ENCODE measurements around the gene LTBP1.

The LTBP1 gene

DNA sequence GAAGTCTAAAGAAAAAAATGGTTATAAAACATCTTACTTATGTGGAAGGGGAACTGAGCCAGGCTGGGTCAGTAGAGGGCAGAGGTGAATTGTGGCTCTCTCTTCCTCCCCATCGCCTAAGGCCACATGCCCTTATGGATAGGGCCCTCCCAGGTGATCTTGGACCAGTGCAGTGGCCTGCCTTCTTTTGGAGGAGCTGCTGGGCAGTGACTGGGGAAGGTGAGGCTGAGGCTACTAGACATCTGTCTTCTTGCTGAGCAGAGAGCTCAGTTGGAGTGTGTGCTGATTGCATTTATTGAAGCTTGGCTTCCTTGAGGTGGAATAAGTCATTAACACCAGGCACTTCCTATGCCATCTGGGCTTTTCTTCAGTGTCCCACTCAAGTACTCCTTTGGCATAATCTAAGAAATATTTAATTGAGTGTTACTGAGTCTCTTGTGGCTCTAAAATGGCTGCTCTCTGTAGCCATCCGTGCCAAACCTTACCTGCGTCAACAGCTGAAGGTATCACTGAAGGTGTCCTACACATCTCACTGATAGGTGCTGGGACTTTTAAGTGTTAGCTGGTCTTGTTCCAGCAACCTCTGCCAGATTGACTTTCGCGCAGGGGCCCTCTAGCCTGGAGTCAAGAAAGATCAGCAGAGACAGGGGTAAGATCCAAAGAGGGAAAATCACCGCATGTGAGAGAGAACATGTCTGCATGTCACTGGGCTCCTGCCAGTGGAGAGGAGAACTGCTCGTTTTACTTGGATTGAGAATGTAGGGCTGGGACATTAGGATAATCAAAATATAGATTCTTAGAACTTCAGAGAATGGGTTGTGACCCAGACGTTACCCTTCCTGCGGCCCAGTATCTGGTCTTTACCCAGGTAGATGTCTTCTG lies 256.1 kb downstream of the LTBP1 start:
- DNase-seq (ENCODE audit: low read depth in 3 of 3) = no peak

DNA sequence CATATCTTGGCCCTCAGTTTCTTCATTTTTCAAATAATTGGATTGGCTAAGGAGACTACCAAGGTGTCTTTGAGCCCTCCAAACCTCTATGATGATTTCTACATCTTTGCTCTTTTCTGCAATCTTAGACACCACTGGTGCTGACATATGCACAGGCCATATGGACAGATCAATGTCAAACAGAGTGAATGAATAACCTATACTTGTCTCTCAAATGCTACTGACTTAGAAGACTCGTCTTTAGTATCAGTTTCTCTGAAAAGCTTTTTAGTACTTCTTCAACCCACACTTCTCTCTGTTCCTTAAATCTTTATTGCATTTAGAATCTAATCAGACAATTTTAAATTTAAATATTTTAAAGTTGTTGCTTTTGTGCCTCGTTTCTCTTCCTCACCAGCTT lies 258.2 kb downstream of the LTBP1 start:
- DNase-seq (ENCODE audit: low read depth in 3 of 3) = no peak

DNA sequence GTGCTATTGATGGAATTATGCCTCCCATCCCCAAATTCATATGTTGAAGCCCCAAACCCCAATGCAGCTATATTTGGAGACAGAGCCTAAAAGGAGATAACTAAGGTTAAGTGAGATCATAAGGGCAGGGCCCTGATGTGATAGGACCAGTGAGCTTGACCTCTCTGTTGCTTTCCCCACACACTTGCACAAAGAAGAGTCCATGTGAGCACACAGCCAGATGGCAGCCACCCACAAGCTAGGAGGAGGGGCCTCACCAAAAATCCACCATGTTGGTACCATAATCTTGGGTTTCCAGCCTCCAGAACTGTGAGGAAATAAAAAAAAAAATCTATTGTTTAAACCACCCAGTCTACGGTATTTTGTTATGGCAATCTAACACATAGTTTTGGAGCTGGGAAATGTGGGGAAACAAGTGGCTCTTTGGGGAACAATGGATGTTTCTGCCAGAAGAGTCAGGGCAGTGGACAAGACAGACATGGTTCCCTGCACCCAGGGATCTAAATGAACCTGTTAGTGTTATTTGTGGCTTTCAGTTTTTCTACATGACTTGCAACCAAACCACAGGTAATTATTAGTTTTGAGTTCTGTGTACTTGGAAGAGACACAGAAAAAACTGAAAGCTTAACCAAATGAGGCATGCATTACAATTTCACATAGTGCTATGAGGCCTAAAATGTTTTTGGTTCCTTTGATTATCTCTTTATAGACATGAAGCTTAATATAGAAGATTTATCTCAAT lies 259.1 kb downstream of the LTBP1 start:
- DNase-seq (ENCODE audit: low read depth in 3 of 3) = no peak

DNA sequence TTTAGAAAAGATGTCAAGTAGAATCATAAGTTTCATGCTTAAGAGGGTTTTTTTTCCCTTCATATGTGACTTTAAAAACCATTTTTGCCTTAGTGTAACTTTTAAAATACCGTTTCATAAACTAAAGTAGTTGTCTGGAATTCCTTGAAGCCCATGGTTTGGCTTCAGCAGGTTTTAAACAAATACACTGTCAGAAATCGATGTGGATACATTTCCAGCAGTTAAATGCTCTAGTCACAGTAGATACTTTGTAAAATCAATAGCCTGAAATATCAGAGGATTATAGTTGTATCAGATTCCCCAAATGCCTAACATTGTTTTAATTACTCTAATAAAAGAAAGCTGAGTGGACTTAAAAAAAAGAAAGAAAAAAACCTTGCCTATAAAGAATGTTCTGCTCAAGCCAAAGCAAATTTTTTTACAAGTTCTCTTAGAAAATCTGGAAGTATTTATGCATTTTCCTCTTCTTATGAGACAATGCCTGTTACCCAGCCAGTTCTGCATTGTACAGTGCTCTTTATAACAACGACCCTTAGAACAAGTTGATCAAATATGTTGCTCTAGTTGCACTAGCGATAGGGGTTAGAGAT lies 260.5 kb downstream of the LTBP1 start:
- DNase-seq (ENCODE audit: low read depth in 3 of 3) = no peak

DNA sequence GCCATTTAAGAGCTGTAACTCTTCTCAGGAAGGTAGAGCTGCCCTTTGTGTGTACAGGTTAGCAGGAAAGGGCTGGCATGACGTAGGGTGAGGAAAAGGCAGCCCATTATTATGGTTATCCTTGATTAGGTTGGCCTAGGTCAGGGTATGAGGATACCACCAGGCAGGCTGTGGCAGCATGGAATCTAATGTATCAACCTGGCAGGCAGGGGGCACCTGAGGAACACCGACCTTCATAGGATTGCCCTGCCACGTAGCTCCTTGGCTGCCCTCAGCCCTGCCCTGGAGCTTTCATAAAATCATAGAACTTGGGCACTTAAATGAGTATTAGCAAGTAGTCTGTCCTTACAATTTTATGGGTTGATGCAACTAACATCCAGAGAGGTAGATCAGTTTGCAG lies 261.6 kb downstream of the LTBP1 start:
- DNase-seq (ENCODE audit: low read depth in 3 of 3) = no peak

DNA sequence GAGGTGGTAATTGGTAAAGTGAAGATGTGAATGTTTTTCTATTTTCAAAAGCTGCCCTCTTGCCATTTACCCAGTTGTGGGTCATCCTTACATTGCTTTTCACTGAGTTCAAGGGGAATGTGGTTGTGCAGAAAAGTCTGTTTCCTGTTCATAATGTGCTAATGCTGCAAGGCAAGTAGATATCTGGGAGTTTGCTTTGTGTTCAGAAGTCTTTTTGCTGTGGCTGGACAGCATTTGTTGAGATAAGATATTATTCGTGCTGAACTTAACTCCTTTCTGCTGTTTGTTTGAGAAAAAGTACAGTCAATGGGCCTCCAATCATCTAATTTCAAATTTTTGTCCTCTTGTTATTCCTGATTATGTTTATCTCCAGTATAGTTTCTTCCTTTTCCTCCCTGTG lies 263.2 kb downstream of the LTBP1 start:
- no peak for DNase-seq (ENCODE audit: low read depth in 3 of 3)

DNA sequence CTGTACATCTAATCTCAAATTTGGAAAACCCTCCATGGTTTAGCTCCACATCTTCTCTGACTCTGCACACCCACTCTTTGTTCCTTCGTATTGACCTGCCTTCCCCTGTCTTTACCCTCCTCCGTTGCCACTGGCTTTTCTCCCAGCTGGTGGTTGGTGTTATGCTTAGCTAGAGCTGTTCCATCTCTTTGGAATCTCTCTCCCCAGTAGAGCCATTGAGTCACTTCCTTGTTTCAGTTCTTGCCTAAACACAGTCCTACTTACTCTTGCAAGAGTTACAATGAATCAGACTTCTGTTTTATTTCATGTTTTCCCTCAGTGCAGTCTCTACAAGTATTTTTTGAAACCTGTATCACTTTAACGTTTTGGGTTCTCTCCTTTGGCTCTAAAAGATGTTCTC lies 263.9 kb downstream of the LTBP1 start:
- DNase-seq (ENCODE audit: low read depth in 3 of 3) = no peak

DNA sequence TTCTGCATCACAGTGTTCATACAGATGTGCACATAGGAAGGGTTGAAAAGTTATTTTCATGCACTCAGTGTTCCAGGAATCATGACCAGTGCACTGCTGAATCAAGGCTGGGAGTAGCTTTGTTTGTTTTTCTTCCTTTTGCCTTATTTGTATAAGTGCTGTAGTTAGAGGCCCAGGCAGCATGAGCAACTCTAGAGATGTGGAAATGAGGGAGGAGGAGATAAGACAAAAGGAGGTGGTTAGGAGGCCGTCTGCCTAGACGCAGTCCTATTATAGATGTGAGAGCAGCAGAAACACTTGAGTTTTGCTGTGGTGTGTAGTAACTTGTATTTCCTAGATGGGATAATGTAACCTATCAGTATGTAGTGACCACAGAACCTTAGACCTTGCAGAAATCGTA lies 265.4 kb downstream of the LTBP1 start:
- no peak for DNase-seq (ENCODE audit: low read depth in 3 of 3)

DNA sequence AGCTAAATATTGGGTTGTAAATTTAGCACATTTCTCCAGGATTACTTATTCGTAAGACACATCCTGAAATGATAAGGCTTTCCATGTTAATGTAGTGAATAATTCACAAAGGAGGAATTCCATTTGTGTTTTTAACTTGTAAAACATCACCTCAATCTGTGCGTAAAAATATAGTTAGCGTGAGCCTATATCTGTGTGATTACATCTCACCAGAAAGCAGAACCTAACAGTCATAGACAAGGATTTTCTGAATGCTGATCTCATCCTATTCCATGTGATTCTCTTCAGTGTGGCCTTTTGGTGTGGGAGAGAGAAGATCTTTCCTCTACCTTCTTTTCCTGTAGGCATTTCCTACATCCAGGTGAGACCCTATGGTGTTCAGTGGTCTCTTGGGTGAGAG lies 266.5 kb downstream of the LTBP1 start:
- no peak for DNase-seq (ENCODE audit: low read depth in 3 of 3)

DNA sequence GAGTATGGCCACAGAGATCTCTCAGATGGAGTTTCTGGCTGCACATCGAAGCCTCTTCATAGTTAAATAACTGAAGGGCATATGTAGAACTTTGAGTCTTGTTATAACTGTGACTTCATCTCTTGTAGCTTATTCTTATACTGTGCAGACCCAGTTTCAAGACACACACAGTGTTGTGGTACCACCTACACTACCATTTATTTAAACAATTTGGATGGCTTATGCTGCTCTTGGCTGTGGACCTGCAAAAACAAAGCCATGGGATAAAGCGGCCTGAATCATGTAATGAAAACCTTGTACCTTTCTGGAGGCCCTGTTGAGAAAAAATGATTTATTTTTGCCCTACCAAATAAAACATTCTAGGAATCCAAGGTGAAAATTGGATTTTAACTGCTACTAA lies 266.9 kb downstream of the LTBP1 start:
- no peak for DNase-seq (ENCODE audit: low read depth in 3 of 3)

DNA sequence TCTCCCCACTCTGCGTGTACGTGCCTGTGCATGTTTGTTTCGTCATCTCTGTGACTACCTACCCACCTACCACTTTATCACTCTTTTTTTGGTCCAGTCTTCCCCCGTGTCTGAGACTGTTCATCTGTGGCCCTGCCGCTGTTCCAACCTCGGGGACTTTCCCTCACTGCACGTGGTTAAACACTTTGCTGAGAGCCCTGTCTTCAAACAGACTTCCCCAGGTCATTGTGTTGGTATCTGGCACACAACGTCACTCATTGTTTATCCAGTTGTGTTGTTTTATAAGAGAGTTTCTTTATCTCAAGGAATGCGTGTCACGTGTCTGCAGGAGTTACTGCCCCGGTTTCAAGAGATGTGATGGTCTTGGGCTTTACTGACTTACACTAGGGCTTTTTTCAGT lies 267.7 kb downstream of the LTBP1 start:
- no peak for DNase-seq (ENCODE audit: low read depth in 3 of 3)

DNA sequence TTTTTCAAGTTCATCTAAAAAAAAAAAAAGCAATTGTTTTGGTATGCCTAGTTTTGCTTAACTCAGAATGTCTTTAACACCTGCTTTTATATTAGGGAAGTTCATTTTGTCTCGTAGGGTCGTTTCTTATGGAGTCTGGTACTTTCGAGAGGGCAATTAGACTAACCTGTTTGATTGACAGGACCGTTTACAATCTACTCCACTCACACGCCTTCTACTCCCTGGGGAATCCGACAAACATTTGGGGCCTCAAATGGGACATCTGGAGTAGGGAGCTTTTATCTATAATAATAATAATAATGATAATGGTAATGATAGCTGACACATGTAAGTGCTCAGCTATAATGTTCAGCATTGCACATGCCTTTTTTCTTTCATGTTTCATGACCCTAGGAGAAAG lies 268.1 kb downstream of the LTBP1 start:
- DNase-seq (ENCODE audit: low read depth in 3 of 3) = no peak

DNA sequence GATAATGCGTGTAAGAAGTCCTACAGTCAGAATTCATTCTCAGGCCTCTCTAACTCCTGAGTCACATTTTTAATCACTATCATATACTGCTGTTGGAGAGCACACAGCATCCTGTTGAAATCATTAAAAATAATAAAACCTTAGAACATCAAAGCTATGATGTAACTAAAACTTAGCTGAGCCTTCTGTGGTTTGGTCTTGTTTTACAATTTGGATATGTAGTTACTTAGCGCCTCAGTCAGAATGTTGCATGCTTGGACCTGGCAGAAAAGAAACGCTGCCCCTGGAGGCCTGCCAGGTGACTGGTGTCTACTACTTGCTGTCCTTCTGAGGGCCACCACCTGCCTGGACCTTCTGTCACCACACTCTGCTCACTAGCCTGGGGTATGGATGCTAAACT lies 268.5 kb downstream of the LTBP1 start:
- DNase-seq (ENCODE audit: low read depth in 3 of 3) = no peak

DNA sequence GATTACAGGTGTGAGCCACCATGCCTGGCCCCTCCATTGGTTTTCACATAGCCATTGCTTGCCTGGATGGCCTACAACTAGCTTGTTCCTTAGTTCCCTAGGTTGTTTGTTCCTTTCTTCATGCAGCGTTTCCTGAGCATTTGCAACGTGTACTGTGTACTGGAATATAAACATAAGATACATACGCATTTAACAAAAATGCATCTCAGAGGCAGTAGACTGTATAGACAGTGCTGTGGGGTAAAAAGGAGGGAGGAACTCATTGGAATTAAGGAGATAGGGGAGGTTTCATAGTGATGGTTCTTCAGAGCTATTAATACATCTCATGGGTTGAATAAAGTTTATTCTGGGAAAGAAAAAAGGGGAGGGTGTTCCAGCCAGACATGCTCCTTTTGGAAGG lies 269.2 kb downstream of the LTBP1 start:
- DNase-seq (ENCODE audit: low read depth in 3 of 3) = no peak

DNA sequence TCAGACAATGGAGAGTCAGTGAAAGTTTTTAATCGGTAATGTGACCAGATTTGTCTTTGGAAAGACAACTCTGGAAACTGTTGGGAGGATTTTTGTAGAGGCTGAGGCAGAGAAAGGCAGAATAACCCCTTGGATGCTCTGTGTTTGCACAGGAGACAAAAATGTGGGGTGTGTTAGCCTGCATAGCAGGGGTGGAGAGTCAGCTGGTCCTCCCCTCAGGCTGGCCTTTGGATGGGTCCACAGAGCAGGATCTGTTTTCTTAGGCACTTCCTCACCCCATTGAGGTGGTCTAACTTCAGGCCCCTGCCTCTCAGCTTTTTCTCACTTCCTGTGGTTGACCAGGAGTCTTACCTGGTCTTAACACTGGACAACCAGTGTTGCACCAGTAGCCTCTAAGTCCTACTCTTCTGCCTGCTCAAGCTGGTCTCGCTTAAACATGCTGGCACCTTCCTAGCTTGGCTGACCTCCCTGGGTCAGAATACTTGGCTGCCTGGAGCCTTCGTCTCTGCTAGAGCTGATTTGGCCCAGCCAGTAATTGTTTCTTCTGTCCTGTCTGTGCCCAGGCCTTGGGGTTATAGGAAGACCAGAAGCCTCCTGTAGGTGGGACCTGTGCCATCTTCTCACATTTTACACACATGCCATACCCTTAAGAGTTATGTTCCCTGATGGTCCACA lies 269.9 kb downstream of the LTBP1 start:
- no peak for DNase-seq (ENCODE audit: low read depth in 3 of 3)

DNA sequence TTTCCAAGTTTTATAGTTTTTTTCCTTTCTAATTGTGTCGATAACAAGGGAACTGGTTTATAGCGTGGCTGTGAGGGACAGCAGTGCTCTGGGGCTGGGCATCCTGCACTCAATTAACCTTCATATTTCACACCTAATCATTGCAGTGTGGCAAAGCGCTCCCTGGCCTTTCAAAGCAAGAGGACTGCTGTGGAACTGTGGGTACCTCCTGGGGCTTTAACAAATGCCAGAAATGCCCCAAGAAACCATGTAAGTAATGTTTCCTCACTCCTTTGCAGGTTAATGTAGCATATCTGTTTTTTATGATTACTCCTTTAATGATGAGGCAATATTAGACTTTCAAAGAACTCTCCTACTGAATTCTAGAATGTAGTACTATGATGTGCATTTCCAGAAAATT lies 270.7 kb downstream of the LTBP1 start:
- DNase-seq (ENCODE audit: low read depth in 3 of 3) = no peak

DNA sequence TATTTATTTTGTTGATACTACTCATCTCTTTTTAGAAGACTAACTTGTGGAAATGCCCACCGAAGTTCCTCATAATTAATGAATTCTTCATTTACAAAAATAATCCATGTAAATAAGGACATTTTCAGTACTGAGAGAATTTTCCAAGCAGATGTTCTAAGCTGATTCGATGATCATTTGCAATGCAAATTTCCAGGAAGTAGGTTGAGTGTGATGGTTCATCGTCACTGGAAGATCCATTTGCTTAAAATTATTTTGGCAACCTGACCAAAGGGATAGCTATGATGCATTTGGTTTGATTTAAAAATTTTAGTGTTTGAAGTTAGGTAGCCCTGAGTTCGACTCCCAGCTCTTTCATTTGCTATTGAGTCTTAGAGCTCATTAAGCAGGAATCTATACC lies 272.4 kb downstream of the LTBP1 start:
- no peak for DNase-seq (ENCODE audit: low read depth in 3 of 3)

DNA sequence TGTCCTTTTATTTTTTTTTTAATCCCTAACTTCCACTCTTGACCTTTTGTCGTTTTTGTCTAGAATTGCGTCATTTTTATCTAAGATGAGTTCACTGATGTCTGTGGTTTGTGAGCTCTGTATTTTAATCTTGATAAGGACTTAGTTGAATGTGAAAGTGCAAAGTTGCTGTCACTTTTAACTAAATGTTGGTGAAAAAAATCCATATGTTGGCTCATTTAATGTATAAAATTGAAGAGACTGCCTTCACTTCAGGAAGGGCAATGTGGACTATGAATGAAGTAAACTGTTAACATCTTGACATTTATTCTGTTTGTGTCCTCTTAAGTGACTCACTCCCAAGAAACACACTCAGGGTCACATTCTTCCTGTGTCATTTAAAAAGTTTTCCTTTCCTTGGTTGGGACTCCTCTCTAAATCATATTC lies 273.1 kb downstream of the LTBP1 start:
- DNase-seq (ENCODE audit: low read depth in 3 of 3) = no peak

DNA sequence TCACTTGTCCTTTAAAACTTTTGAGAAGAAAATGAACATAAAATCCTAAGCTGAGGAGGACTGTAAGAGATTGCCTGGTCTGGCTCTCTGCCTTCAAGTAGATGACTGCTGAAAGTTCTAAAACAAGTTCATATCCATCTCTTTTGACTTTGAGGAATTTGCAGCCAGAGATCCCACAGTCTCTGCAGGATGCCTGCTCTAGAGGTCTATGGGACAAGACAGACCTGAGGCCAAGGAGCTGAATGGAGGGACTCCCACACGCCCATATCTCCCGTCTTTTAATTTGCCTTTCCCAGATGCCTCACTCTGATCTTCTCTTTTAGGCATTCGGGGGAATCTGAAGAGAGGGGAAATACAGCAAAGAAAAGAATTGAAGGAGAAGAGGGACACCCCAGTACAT lies 273.8 kb downstream of the LTBP1 start:
- DNase-seq (ENCODE audit: low read depth in 3 of 3) = no peak

DNA sequence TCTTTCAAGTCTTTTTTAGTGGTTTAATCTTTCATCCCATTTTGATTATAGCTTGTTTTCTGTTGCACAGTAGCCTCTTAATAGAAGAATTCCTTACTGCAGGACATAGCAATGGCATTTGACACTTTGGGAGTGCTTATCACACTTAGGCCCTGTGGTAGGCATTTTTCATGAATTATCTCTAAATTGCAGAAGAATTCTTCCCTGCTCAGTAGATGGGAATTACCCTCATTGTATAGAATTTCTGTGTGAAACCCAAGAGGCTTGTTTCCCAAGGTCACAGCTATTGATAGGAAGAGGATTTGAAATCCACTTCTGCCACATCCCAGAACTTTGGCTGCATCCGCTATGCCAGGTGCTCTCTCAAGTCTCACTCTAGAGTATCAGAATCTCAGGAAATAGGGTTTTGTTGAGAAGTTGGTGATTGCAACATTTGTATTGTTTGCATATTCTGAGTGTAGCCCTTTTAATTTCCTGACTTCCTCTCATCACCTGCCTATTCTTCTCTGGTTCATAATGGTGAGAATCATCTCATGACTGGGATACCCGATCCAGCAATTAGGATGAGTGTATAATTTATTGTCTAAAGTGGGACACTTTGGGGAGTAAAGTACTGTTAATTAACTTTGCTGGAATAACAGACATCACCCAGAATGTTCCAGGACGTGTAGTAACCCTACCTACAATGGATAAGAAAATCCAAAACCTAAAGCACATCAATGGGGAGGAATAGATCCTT lies 274.5 kb downstream of the LTBP1 start:
- DNase-seq (ENCODE audit: low read depth in 3 of 3) = no peak

DNA sequence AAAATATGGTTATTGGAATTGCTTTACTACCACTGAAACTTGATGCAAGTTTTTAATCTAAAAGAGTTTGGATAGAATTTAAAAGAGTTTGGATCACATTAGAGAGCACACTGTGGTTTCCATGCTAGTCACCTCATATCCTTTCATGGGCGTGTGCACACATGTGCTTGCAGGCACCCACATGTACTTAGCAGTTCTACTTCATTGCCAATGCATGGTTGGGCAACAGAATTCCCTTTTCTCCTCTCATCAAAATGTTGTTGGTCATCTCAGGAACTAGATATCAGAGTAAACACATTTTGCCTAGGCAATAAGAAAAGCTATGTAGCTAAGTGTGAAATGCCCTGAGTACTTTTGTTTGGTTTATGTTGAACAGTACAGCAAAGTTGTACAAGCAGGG lies 275.6 kb downstream of the LTBP1 start:
- DNase-seq (ENCODE audit: low read depth in 3 of 3) = no peak

DNA sequence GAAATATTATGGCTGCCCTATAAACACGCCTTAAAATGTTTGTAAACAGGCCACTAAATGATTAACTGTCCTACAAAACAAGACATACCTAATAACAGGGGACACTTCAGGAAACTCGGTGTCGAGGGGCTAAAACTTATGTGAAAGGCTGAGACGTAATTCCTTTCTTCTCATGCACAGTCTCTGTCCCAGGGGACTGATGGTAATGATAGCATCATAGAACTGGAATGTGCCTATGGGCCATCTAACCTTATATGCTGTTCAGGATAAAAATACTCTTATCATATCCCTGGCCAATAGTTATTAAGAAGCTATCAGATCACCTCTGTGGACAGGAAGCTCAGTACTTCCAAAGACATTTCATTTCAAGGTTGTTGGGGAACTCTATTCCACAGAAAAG lies 277.1 kb downstream of the LTBP1 start:
- DNase-seq (ENCODE audit: low read depth in 3 of 3) = no peak
